Gastrocnemius medialis (tissue), 4 donors: ENCODE measurements around the gene CNFN. TPM values are rescaled to one million over a fixed set of nuclear protein-coding genes. Genes with fewer than 3 reads are reported as not detected.

Experiments used
- ATAC-seq, 2 donors: fragments of 150-250 bp; one replicate each; pipeline ENCODE4 v1.9.1; 2016
- DNase-seq, 2 donors: peaks; one replicate each; pipeline ENCODE4 v3.0.0-alpha.2; 2019
- H3K27ac ChIP-seq, 4 donors: fragments of 200-600 bp; sonication (generic); 1 replicate in 1 of 4; 2 replicates in 3 of 4; pipeline ENCODE4 v1.5.1; 2016 to 2018; ENCODE audit warnings: mild to moderate bottlenecking in 2 of 4, moderate library complexity in 1 of 4
- H3K27me3 ChIP-seq, 3 donors: fragments of 200-600 bp; sonication (generic) in 2 of 3; 1 replicate in 1 of 3; 2 replicates in 2 of 3; pipeline versions ENCODE4 v1.5.1 to v1.6.0; 2016 to 2019; ENCODE audit warnings: mild to moderate bottlenecking in 1 of 3, moderate library complexity in 1 of 3
- H3K36me3 ChIP-seq, 2 donors: fragments of 200-600 bp; sonication (generic) in 1 of 2; one replicate each; pipeline ENCODE4 v1.5.1; 2017 to 2018
- H3K4me1 ChIP-seq, 2 donors: fragments of 200-600 bp; sonication (generic) in 1 of 2; one replicate each; pipeline ENCODE4 v1.5.1; 2016 to 2017; ENCODE audit warnings: mild to moderate bottlenecking in 2 of 2
- H3K4me3 ChIP-seq, 4 donors: fragments of 200-600 bp; sonication (generic) in 3 of 4; 1 replicate in 1 of 4; 2 replicates in 3 of 4; pipeline ENCODE4 v1.5.1; 2016 to 2019; ENCODE audit warnings: mild to moderate bottlenecking in 2 of 4
- H3K9me3 ChIP-seq, 3 donors: fragments of 200-600 bp; sonication (generic) in 2 of 3; 1 replicate in 1 of 3; 2 replicates in 2 of 3; pipeline ENCODE4 v1.5.1; 2016 to 2019
- CTCF ChIP-seq, 5 experiments: fragments of 450-650 bp in 3 of 5; fragments of 200-600 bp in 2 of 5; sonication (generic) in 2 of 5; IDR thresholded peaks in 4 of 5; conservative IDR thresholded peaks in 1 of 5; 1 replicate in 4 of 5; 2 replicates in 1 of 5; pipeline ENCODE4 v1.5.1; 2016 to 2019; ENCODE audit warnings: antibody characterized with exemption in 5 of 5, mild to moderate bottlenecking in 3 of 5, moderate library complexity in 3 of 5
- POLR2A ChIP-seq, 2 donors: fragments of 450-650 bp; IDR thresholded peaks; one replicate each; pipeline ENCODE4 v1.6.1; 2017; ENCODE audit warnings: antibody characterized with exemption in 2 of 2, mild to moderate bottlenecking in 2 of 2, moderate library complexity in 2 of 2
- in situ Hi-C, 4 donors: fragments of 200-750 bp; cut with MboI; loops; one replicate each; pipeline versions ENCODE4 v1.15.0 to v1.8.0; 2017; ENCODE audit warnings: low sequenced_read_pairs in 4 of 4
- intact Hi-C: fragments of 100-400 bp; cut with DNase I; formaldehyde crosslinking; loops from one replicate; pipeline ENCODE4 v1.15.1; 2023; ENCODE audit warnings: low total_unique reads
- total RNA-seq, 4 donors: library from RNA; depleted of rRNA; stranded (reverse); fragments of >200 nt; gene quantifications; one replicate each; pipeline versions ENCODE4 v1.1.0 to v1.2.3, GENCODE V29; 2016

CNFN gene
- total RNA-seq, 4 donors from 2014 or later = not detected

- DNase-seq = no peak
- no peak overlapping the region for H3K27ac ChIP-seq
- peaks cover 0 to 5% of the 10 kb centered on the region in 2 donors for H3K4me1 ChIP-seq
- ATAC-seq = no peak
- peaks cover 0 to 45% of the 10 kb centered on the region in 2 donors for H3K36me3 ChIP-seq
- intact Hi-C loops = no loop called here
- no peaks in the 10 kb centered on the region for H3K27me3 ChIP-seq
- in situ Hi-C loops = no loop called here
- no peak for TF ChIP-seq CTCF (IDR thresholded peaks at IDR 0.05 in 4 of 5, conservative IDR thresholded peaks at IDR 0.05 in 1 of 5)
- no peak for TF ChIP-seq POLR2A (IDR thresholded peaks at IDR 0.05)
- no peak overlapping the region for H3K4me3 ChIP-seq
- H3K9me3 ChIP-seq = no peaks in the 10 kb centered on the region
Observed at GRCh38 chr19:42360787-42361544, 29.1 kb downstream of the CNFN start.

GRCh38 chr19:42357290-42357689 lies 32.8 kb downstream of the CNFN start:
- Histone ChIP-seq H3K4me1 (no peaks in the 10 kb centered on the region), H3K27ac (no peak overlapping the region), H3K27me3 (no peaks in the 10 kb centered on the region), H3K36me3 (peaks cover 0 to 62% of the 10 kb centered on the region in 2 donors), H3K4me3 (no peak overlapping the region), H3K9me3 (no peaks in the 10 kb centered on the region)
- TF ChIP-seq CTCF (IDR thresholded peaks at IDR 0.05 in 4 of 5, conservative IDR thresholded peaks at IDR 0.05 in 1 of 5) (no peak), POLR2A (IDR thresholded peaks at IDR 0.05) (no peak)
- no peak for ATAC-seq
- DNase-seq = no peak
- in situ Hi-C loops = no loop called here
- intact Hi-C loops = no loop called here

GRCh38 chr19:42356686-42357085 lies 33.4 kb downstream of the CNFN start:
- peaks cover 0 to 68% of the 10 kb centered on the region in 2 donors for H3K36me3 ChIP-seq
- no peaks in the 10 kb centered on the region for H3K4me1 ChIP-seq
- DNase-seq = no peak
- H3K4me3 ChIP-seq = no peak overlapping the region
- no peak for ATAC-seq
- no peaks in the 10 kb centered on the region for H3K27me3 ChIP-seq
- no peaks in the 10 kb centered on the region for H3K9me3 ChIP-seq
- no peak for TF ChIP-seq POLR2A (IDR thresholded peaks at IDR 0.05)
- no peak for TF ChIP-seq CTCF (IDR thresholded peaks at IDR 0.05 in 4 of 5, conservative IDR thresholded peaks at IDR 0.05 in 1 of 5)
- in situ Hi-C loops = no loop called here
- intact Hi-C loops = no loop called here
- H3K27ac ChIP-seq = no peak overlapping the region

GRCh38 chr19:42355896-42356295 lies 34.2 kb downstream of the CNFN start:
- intact Hi-C loops (no loop called here), in situ Hi-C loops (no loop called here)
- TF ChIP-seq POLR2A (IDR thresholded peaks at IDR 0.05) (no peak), CTCF (IDR thresholded peaks at IDR 0.05 in 4 of 5, conservative IDR thresholded peaks at IDR 0.05 in 1 of 5) (no peak)
- H3K27ac ChIP-seq = no peak overlapping the region
- no peaks in the 10 kb centered on the region for H3K4me1 ChIP-seq
- H3K27me3 ChIP-seq = no peaks in the 10 kb centered on the region
- DNase-seq (no peak), ATAC-seq (no peak)
- peaks cover 0 to 67% of the 10 kb centered on the region in 2 donors for H3K36me3 ChIP-seq
- no peak overlapping the region for H3K4me3 ChIP-seq
- H3K9me3 ChIP-seq = no peaks in the 10 kb centered on the region
